ENCODE data around the gene PVALEF. TPM values are rescaled to one million over a fixed set of nuclear protein-coding genes. Genes with fewer than 3 reads are reported as not detected.

The PVALEF gene
- polyA plus RNA-seq, 1 of the 3 experiments (the other 2 are of a cell fraction), result not detected

DNA sequence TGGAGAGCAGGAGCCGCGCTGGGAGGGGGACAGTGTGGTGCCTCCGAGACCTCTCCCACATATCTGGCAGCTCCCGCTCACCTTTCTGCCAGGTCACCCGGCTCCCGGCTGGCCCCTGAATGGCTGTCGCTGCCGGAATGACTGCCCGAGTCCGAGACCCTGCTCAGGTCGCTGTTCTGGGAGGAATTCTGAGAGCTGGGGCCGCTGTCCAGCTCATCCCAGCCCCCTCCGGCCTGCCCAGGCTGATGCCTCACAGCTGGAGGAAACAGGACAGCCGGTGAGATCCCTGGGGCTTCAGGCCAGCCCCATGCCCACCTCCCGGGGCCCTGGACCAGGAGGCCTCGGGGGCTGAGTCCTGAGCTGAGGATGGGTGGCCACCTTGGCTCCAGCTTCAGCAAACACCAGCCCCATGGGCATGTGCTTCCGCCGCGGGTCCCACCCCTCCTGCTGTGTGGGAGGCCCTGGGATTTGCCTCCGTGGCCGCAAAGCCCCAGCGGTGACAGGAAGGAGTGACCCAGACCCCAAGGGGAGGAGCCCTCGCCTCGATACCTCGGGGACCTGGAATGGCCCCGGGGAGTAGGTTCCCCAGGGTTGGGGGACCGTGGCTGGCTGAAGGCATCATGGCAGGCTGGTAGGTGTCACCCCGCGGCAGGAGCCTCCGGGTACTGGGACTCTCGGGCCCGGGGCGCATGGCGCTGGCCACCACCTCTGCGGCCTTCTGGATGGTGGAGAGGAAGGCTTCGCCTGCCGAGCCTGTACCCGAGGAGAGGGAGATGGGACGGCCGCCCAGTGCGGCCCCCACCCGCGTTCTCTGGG is 66.7 kb downstream of the PVALEF start:
- no peak for DNase-seq
- Histone ChIP-seq H3K36me3 (replicated peaks in 1 of 2; ENCODE audit: control insufficient read depth in 1 of 2, insufficient read depth in 2 of 2, low read length in 1 of 2) (peaks cover 0 to 46% of the 10 kb centered on the region in 2 experiments), H3K4me3 (ENCODE audit: low read depth in 2 of 2, low read length in 1 of 2) (no peak overlapping the region), H3K9ac (no peak overlapping the region), H3K4me2 (no peak overlapping the region), H2AFZ (ENCODE audit: low read depth) (no peak overlapping the region), H3K9me3 (no peaks in the 10 kb centered on the region), H3K27ac (ENCODE audit: low read depth in 2 of 2, low read length in 1 of 2) (no peak overlapping the region), H3K9me2 (no peaks in the 10 kb centered on the region), H3F3A (replicated peaks; ENCODE audit: insufficient read depth) (no peaks in the 10 kb centered on the region), H3K27me3 (ENCODE audit: insufficient read depth) (no peaks in the 10 kb centered on the region), H3K79me2 (ENCODE audit: insufficient read depth) (peaks cover 10% of the 10 kb centered on the region; the same call in 1 of the 2 replicates), H4K20me1 (ENCODE audit: insufficient read depth) (no peaks in the 10 kb centered on the region), H3K4me1 (ENCODE audit: control insufficient read depth in 1 of 2, insufficient read depth in 2 of 2, low read depth in 1 of 2, low read length in 1 of 2) (no peaks in the 10 kb centered on the region; a peak in 1 of 4 replicates)
- ChIA-PET POLR2A (no interaction called here), CTCF (interaction anchor here (0.7 to 4.4 kb wide), 7 partner anchors 11 to 89 kb away, joined by 3 to 23 read pairs (median 3); no protein-coding TSS in a partner anchor)
- TF ChIP-seq RFX5 (IDR thresholded peaks at IDR 0.05; ENCODE audit: low read length) (no peak), MAX (IDR thresholded peaks at IDR 0.05; ENCODE audit: low read depth) (no peak), NFIC (IDR thresholded peaks at IDR 0.05; ENCODE audit: borderline replicate concordance) (no peak), FOSL2 (IDR thresholded peaks at IDR 0.05; ENCODE audit: borderline replicate concordance, low read depth) (no peak), PBX3 (IDR thresholded peaks at IDR 0.05) (no peak), MXI1 (IDR thresholded peaks at IDR 0.05; ENCODE audit: low read depth, low read length) (no peak), FOXJ3 (CRISPR knock-in tag; IDR thresholded peaks at IDR 0.05) (no peak), CHD2 (IDR thresholded peaks at IDR 0.05; ENCODE audit: low read length, partially characterized antibody) (no peak), YY1 (IDR thresholded peaks at IDR 0.05; ENCODE audit: low read depth) (no peak), GABPA (IDR thresholded peaks at IDR 0.05; ENCODE audit: low read depth) (no peak), TEAD4 (IDR thresholded peaks at IDR 0.05; ENCODE audit: borderline replicate concordance, insufficient read depth) (no peak), NRF1 (IDR thresholded peaks at IDR 0.05; ENCODE audit: low read depth, low read length) (no peak), TAF1 (IDR thresholded peaks at IDR 0.05; ENCODE audit: borderline replicate concordance, low read depth, low read length) (no peak)
- WGBS (ENCODE audit: low lambda C conversion rate), result 88% methylated on average over 19 of the region's 43 CpGs

Small RNA genes lying within 50 kb of the gene (small RNA-seq; reads per million reads assigned to genes)
- gene MIR1250 (0 to 1.1 (median 0.06) reads per million in 7 experiments), gene MIR3065 (0.34 to 54.0 (median 25.3) reads per million in 7 experiments), gene MIR657 (0 reads per million in 7 experiments)

Other genes with a start within 250 kb of the PVALEF start
- 44.1 and 44.3 TPM in 2 replicates for gene CHMP6, start 173.7 kb upstream of the PVALEF start, polyA plus RNA-seq (2012; rRNA removed)
- gene BAIAP2, start 130.4 kb upstream of the PVALEF start, polyA plus RNA-seq (2012; rRNA removed), result 15.5 and 19.8 TPM in 2 replicates
- gene AATK, start 714 bp downstream of the PVALEF start, polyA plus RNA-seq (2012; rRNA removed), result 0.19 and 0.51 TPM in 2 replicates
- 26.5 and 34.8 TPM in 2 replicates for gene CEP131, start 57.5 kb downstream of the PVALEF start, polyA plus RNA-seq (2012; rRNA removed)
- 35.3 and 36.1 TPM in 2 replicates for gene TEPSIN, start 73.5 kb downstream of the PVALEF start, polyA plus RNA-seq (2012; rRNA removed)
- 194 and 229 TPM in 2 replicates for gene NDUFAF8, start 73.8 kb downstream of the PVALEF start, polyA plus RNA-seq (2012; rRNA removed)
- 64.3 and 82.2 TPM in 2 replicates for gene SLC38A10, start 129.8 kb downstream of the PVALEF start, polyA plus RNA-seq (2012; rRNA removed)
- gene BAHCC1, start 229.9 kb downstream of the PVALEF start, polyA plus RNA-seq (2012; rRNA removed), result 3.6 and 6.4 TPM in 2 replicates